Upper lobe of right lung (tissue), 1 donor: Measurements from ENCODE around the gene VSIR. TPM values are rescaled to one million over a fixed set of nuclear protein-coding genes. Genes with fewer than 3 reads are reported as not detected.

Experiments used
- ATAC-seq: fragments of 200-7000 bp; cut with Tn5 transposase; one replicate; pipeline ENCODE4 v1.9.1; 2020; ENCODE audit warnings: mild to moderate bottlenecking, moderate library complexity
- DNase-seq: peaks from one replicate; pipeline ENCODE4 v3.0.0-alpha.2; 2020
- H3K27ac ChIP-seq: fragments of 200-600 bp; one replicate; pipeline ENCODE4 v1.8.0; 2022
- H3K27me3 ChIP-seq: fragments of 200-600 bp; one replicate; pipeline ENCODE4 v1.8.0; 2022; ENCODE audit warnings: mild to moderate bottlenecking
- H3K36me3 ChIP-seq: fragments of 200-600 bp; one replicate; pipeline ENCODE4 v1.8.0; 2022
- H3K4me1 ChIP-seq: fragments of 200-600 bp; one replicate; pipeline ENCODE4 v1.8.0; 2022
- H3K4me3 ChIP-seq: fragments of 200-600 bp; one replicate; pipeline ENCODE4 v1.8.0; 2022; ENCODE audit warnings: mild to moderate bottlenecking
- H3K9me3 ChIP-seq: fragments of 200-600 bp; one replicate; pipeline ENCODE4 v1.8.0; 2022
- intact Hi-C: fragments of 100-400 bp; cut with DNase I; formaldehyde crosslinking; loops from one replicate; pipeline ENCODE4 v1.11.0; 2022
- total RNA-seq: library from RNA; stranded (reverse); fragmentation: NEBNext Ultra II Directional; extraction: Animal tissue kit (Norgen Biotek cat#: 25700); gene quantifications from one replicate; pipeline ENCODE4 v1.2.1, GENCODE V29; 2021
- TF ChIP-seq, protein P1 (sequence below): fragments of 200-600 bp; IDR thresholded peaks from one replicate; pipeline ENCODE4 v1.8.0; 2022; ENCODE audit warnings: antibody characterized with exemption
- donor health status: DM: no; HTN: yes; CAD: no; lungs with severe emphysema.

The VSIR gene
- total RNA-seq, 1 donor from 2014 or later = 128 TPM

DNA sequence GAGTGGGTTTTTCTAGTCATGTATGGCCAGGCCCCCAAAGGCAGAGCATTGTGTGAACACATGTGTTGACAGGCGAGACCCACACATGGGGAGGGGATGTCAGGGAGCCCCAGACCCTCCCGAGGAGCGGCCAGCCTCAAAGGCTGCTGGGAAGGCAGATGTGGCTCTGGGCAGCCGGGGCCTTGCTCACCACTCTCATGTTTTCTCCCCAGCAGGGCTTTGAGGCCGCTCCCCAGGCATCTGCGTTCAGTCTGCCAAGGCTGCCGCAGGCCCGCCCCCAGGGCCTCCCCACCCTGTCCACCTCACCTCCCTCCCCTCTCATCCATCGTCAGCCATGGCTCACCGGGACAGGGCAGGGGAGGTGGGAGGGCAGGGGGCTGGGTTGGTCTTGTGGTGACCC lies 16.6 kb upstream of the VSIR start:
- DNase-seq = no peak
- intact Hi-C loops = no loop called here
- no peaks in the 10 kb centered on the region for H3K36me3 ChIP-seq
- H3K9me3 ChIP-seq = no peaks in the 10 kb centered on the region
- no peak overlapping the region for H3K27ac ChIP-seq
- TF ChIP-seq, protein P1, sequence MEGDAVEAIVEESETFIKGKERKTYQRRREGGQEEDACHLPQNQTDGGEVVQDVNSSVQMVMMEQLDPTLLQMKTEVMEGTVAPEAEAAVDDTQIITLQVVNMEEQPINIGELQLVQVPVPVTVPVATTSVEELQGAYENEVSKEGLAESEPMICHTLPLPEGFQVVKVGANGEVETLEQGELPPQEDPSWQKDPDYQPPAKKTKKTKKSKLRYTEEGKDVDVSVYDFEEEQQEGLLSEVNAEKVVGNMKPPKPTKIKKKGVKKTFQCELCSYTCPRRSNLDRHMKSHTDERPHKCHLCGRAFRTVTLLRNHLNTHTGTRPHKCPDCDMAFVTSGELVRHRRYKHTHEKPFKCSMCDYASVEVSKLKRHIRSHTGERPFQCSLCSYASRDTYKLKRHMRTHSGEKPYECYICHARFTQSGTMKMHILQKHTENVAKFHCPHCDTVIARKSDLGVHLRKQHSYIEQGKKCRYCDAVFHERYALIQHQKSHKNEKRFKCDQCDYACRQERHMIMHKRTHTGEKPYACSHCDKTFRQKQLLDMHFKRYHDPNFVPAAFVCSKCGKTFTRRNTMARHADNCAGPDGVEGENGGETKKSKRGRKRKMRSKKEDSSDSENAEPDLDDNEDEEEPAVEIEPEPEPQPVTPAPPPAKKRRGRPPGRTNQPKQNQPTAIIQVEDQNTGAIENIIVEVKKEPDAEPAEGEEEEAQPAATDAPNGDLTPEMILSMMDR = no peak
- H3K27me3 ChIP-seq = no peaks in the 10 kb centered on the region
- H3K4me1 ChIP-seq = no peaks in the 10 kb centered on the region
- peak; percentile 39 for ATAC-seq
- no peak overlapping the region for H3K4me3 ChIP-seq

DNA sequence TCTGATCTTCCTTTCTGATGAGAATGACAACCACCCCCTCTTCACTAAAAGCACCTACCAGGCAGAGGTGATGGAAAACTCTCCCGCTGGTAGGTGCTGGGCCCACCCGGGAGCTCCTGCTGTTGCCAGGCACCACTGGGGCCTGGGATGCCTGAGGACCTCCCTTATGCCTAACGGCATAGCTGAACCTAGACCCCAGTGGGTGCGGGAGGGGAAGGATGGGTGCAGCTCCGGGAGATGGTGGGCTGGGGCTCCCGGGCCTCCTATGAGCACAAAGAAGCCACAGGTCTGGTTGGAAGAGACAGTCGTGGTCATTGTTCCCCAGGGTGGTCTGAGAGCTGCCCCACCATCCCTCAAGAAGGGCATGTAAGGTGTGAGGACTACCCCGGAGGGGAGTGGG lies 15.6 kb upstream of the VSIR start:
- Histone ChIP-seq H3K27me3 (no peaks in the 10 kb centered on the region), H3K27ac (no peak overlapping the region), H3K4me3 (no peak overlapping the region), H3K9me3 (no peaks in the 10 kb centered on the region), H3K4me1 (no peaks in the 10 kb centered on the region), H3K36me3 (no peaks in the 10 kb centered on the region)
- intact Hi-C loops = no loop called here
- TF ChIP-seq, protein P1 = no peak
- DNase-seq (no peak), ATAC-seq (no peak)

DNA sequence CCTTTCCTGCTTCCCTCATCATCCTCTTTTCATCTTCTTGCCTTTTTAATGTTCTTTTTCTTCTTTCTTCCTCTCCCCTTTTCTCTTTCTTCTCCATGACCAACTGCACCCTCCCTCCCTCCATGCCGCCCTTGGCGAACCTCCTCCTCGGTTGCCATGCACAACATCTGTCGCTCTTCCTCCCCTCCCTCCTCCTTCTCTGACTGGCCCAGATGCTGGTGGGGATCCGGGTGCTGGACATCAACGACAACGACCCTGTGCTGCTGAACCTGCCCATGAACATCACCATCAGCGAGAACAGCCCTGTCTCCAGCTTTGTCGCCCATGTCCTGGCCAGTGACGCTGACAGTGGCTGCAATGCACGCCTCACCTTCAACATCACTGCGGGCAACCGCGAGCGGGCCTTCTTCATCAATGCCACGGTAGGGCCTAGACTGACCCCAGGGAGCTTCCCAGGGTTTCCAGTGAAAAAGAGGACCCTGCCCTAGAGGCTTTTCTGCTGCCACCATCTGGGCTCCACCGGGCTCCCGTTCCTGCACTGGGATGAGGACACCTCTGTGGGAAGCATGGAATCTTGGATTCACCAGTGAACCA lies 11.5 kb upstream of the VSIR start:
- Histone ChIP-seq H3K36me3 (no peaks in the 10 kb centered on the region), H3K27ac (no peak overlapping the region), H3K4me1 (peaks cover 10% of the 10 kb centered on the region), H3K9me3 (no peaks in the 10 kb centered on the region), H3K4me3 (no peak overlapping the region), H3K27me3 (no peaks in the 10 kb centered on the region)
- TF ChIP-seq, protein P1 = no peak
- DNase-seq = no peak
- no peak for ATAC-seq
- intact Hi-C loops = no loop called here

DNA sequence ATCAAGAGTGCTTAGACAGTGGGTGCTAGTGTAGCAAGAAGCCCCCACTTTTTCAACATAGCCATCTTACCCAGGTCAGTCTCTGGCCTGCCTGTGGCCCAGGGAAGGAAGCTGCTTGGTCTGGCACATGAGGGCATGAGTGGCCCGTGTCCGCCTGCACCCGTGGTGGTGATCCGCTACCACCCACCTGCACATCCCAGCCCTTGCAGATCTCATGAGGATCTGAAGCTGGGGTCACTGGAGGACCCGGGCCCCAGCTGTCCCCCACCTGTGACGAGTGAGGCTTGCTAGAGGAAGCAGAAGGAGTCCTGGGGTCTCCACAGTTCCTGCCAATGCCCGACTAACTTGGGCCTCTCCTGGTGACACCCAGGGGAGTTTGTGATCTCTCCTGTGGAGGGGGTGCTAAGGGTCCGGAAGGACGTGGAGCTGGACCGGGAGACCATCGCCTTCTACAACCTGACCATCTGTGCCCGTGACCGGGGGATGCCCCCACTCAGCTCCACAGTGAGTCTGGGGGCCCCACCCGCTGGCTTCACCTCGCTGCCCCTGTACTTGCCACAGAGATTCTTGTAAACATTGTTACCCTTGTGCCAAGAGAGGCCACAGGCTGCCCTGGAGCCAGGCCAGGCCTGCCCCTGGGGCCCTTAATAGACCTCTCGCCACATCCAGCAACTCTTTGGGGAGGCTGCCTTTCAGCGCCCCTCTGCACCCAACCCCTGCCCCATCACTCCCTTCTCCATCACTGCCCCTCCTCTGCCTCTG lies 10.8 kb upstream of the VSIR start:
- Histone ChIP-seq H3K4me1 (peaks cover 10% of the 10 kb centered on the region), H3K27ac (no peak overlapping the region), H3K4me3 (no peak overlapping the region), H3K27me3 (no peaks in the 10 kb centered on the region), H3K36me3 (no peaks in the 10 kb centered on the region), H3K9me3 (no peaks in the 10 kb centered on the region)
- TF ChIP-seq, protein P1 = no peak
- ATAC-seq = no peak
- intact Hi-C loops = no loop called here
- DNase-seq = no peak

DNA sequence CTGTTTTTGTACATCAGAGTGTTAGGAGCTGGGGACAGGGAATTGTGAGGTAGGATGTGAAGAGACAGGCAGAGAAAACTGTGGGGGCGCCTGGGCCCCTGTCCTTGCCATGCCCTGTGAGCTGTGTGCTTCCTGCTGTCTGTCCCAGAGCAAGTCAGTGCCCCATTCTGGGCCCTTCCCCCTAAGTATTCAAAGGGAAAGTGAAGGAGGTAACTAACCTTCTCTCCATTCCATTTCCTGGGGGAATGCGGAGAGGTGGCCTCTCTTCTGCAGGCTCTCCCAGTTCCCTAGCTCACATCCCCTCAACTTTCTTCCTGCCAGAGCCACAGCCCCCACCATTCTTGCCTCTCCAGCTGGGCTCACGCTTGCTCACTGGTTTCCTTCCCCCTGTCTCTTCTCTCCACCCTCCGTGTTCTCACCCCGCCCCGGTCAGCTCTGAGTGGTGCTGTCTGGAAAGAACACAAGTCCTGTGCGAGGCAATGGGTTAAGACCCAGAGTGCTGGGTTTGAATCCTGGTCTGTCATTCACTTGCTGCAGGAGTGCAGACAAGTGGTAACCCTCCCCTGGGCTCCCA lies 9.7 kb upstream of the VSIR start:
- intact Hi-C loops = no loop called here
- Histone ChIP-seq H3K9me3 (no peaks in the 10 kb centered on the region), H3K27me3 (no peaks in the 10 kb centered on the region), H3K36me3 (no peaks in the 10 kb centered on the region), H3K27ac (no peak overlapping the region), H3K4me3 (no peak overlapping the region), H3K4me1 (peaks cover 10% of the 10 kb centered on the region)
- no peak for DNase-seq
- ATAC-seq = peak; percentile 21
- TF ChIP-seq, protein P1 = no peak
